Ascending aorta (tissue), 2 donors: ENCODE data around the gene SLC25A6. TPM values are rescaled to one million over a fixed set of nuclear protein-coding genes. Genes with fewer than 3 reads are reported as not detected.

ENCODE experiments used
- DNase-seq, 2 donors: peaks; one replicate each; pipeline ENCODE4 v3.0.0-alpha.2; 2019; ENCODE audit warnings: low spot score in 2 of 2
- H3K27ac ChIP-seq, 2 donors: fragments of 200-600 bp; sonication (generic); one replicate each; pipeline ENCODE4 v1.5.1; 2016 to 2017; ENCODE audit warnings: mild to moderate bottlenecking in 1 of 2
- H3K27me3 ChIP-seq: fragments of 200-600 bp; sonication (generic); one replicate; pipeline ENCODE4 v1.5.1; 2017
- H3K36me3 ChIP-seq, 2 donors: fragments of 200-600 bp; sonication (generic); one replicate each; pipeline ENCODE4 v1.5.1; 2016
- H3K4me1 ChIP-seq, 2 donors: fragments of 200-600 bp; sonication (generic); one replicate each; pipeline ENCODE4 v1.5.1; 2016 to 2017; ENCODE audit warnings: mild to moderate bottlenecking in 1 of 2
- H3K4me3 ChIP-seq, 2 donors: fragments of 200-600 bp; sonication (generic); one replicate each; pipeline ENCODE4 v1.5.1; 2016 to 2017; ENCODE audit warnings: mild to moderate bottlenecking in 1 of 2
- H3K9me3 ChIP-seq, 2 donors: fragments of 200-600 bp; sonication (generic); one replicate each; pipeline ENCODE4 v1.5.1; 2016
- CTCF ChIP-seq, 3 experiments: fragments of 200-600 bp in 2 of 3; fragments of 450-650 bp in 1 of 3; sonication (generic) in 2 of 3; IDR thresholded peaks; one replicate each; pipeline ENCODE4 v1.5.1; 2016 to 2019; ENCODE audit warnings: antibody characterized with exemption in 3 of 3, mild to moderate bottlenecking in 1 of 3, moderate library complexity in 1 of 3
- intact Hi-C: fragments of 100-400 bp; cut with DNase I; formaldehyde crosslinking; loops from one replicate; pipeline ENCODE4 v1.15.1; 2023
- total RNA-seq: library from RNA; depleted of rRNA; stranded (reverse); fragments of >200 nt; gene quantifications from one replicate; pipeline ENCODE4 v1.1.0, GENCODE V29; 2016

The SLC25A6 gene
- total RNA-seq, 1 donor from 2014 or later = 535 TPM

DNA sequence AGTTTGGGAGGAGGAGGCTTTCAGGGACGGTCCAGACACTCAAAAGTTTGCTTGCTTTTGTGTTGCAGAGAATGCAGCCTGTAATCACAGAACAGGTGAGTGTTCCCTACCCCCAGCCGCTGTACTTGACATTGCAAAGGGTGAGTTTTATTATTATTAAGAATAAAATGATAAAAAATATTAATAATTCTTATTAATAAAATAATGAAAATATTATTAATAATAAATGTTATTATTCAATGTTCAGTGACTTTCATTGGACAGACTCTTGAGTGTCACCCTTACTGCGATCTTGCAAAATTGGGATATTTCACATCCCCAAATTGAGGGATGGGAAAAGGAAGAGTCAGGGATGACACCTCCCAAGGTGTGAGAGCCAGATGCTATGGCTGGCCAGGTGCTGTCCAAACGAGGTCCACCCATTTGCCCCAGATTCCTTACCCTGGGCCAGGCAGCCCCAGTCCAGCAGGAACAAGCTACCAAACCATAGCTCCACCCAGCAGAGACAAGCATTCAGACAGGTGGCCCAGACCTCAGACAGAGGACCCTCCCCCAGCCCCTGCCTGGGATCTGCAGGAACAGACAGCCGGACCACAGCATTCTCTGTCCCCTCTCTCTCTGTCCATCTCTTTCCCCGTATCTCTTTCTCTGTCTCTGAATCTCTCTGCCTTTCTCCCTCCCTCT lies 33.0 kb downstream of the SLC25A6 start:
- intact Hi-C loops = no loop called here
- Histone ChIP-seq H3K27me3 (no peaks in the 10 kb centered on the region), H3K4me3 (no peak overlapping the region), H3K36me3 (peaks cover 0 to 25% of the 10 kb centered on the region in 2 donors), H3K9me3 (peaks cover 8 to 9% of the 10 kb centered on the region in 2 donors), H3K4me1 (no peaks in the 10 kb centered on the region), H3K27ac (no peak overlapping the region)
- no peak for DNase-seq
- TF ChIP-seq CTCF (IDR thresholded peaks at IDR 0.05) = no peak

GRCh38 chrX:1357993-1358392 lies 33.9 kb downstream of the SLC25A6 start:
- peaks cover 0 to 25% of the 10 kb centered on the region in 2 donors for H3K36me3 ChIP-seq
- H3K27ac ChIP-seq = no peak overlapping the region
- H3K4me3 ChIP-seq = no peak overlapping the region
- no peaks in the 10 kb centered on the region for H3K4me1 ChIP-seq
- DNase-seq = no peak
- peaks cover 8 to 9% of the 10 kb centered on the region in 2 donors for H3K9me3 ChIP-seq
- no peaks in the 10 kb centered on the region for H3K27me3 ChIP-seq
- no peak for TF ChIP-seq CTCF (IDR thresholded peaks at IDR 0.05)
- intact Hi-C loops = no loop called here

DNA sequence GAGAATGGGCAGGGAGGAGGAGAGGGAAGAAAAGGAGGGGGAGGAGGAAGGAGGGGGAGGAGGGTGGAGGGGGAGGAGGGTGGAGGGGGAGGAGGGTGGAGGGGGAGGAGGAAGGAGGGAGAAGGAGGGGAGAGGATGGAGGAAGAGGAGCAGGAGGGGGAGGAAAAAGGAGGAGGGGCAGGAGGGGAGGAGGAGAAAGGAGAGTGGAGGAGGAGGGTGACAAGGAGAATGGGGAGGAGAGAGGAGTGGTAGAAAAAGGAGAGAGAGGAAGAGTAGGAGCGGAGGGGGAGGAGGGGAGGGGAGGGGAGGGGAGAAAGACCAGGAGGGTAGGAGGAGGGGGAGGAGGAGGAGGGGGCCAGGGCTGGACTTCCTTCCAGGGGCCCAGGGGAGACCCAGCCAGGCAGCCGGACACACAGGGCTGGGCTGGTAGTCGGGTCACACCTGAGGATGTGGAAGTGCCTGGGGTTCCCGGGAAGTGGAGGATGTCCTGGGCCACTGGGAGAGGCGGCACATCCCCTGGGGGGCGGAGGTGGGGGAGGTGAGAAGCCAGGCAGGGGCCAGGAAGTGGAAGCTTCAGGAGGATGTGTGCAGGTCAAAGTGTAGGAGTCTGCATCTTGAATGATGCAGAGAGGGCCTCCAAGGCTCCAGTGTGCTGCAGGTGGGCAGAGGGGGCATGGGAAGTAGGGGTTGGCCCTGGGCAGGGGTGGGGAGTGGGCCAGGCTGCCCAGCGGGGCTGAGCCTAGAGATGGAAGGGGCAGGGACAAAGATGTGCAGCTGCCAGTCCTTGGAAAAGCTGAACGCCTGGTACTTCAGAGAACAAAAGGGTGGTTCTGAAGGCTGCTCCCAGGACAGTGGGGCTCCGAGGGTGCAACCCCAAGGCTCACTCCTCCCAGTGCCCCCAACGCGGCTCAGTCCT lies 36.5 kb downstream of the SLC25A6 start:
- Histone ChIP-seq H3K27ac (no peak overlapping the region), H3K9me3 (peaks cover 8 to 9% of the 10 kb centered on the region in 2 donors), H3K4me1 (no peaks in the 10 kb centered on the region), H3K4me3 (no peak overlapping the region), H3K27me3 (no peaks in the 10 kb centered on the region), H3K36me3 (peaks cover 0 to 21% of the 10 kb centered on the region in 2 donors)
- intact Hi-C loops = no loop called here
- no peak for DNase-seq
- TF ChIP-seq CTCF (IDR thresholded peaks at IDR 0.05) = no peak

GRCh38 chrX:1354036-1355019 lies 37.6 kb downstream of the SLC25A6 start:
- no peaks in the 10 kb centered on the region for H3K27me3 ChIP-seq
- H3K9me3 ChIP-seq = peaks cover 8 to 9% of the 10 kb centered on the region in 2 donors
- H3K4me1 ChIP-seq = no peaks in the 10 kb centered on the region
- peaks cover 0 to 16% of the 10 kb centered on the region in 2 donors for H3K36me3 ChIP-seq
- no peak overlapping the region for H3K27ac ChIP-seq
- H3K4me3 ChIP-seq = no peak overlapping the region
- intact Hi-C loops = no loop called here
- DNase-seq = no peak
- TF ChIP-seq CTCF (IDR thresholded peaks at IDR 0.05) = no peak
